Neutrophil (primary cell): ENCODE data around the gene CATSPER3.

Source experiments
- H3K27ac ChIP-seq: fragments of 200-600 bp; sonication (generic); 2 replicates; pipeline ENCODE4 v1.5.1; 2016; ENCODE audit warnings: mild to moderate bottlenecking, moderate library complexity
- H3K27me3 ChIP-seq: fragments of 200-600 bp; sonication (generic); 2 replicates; pipeline ENCODE4 v1.6.0; 2016; ENCODE audit warnings: mild to moderate bottlenecking
- H3K36me3 ChIP-seq: fragments of 200-600 bp; sonication (generic); 2 replicates; pipeline ENCODE4 v1.5.1; 2017
- H3K4me1 ChIP-seq, 2 experiments: fragments of 200-600 bp in 1 of 2; sonication (generic) in 1 of 2; 1 replicate in 1 of 2; 2 replicates in 1 of 2; pipeline versions ENCODE4 v1.5.1 to v1.6.1; 2013 to 2016; ENCODE audit warnings: low read depth in 1 of 2, low read length in 1 of 2, mild to moderate bottlenecking in 1 of 2, moderate library complexity in 1 of 2; ENCODE audit not compliant: control insufficient read depth in 1 of 2, insufficient read depth in 1 of 2
- H3K4me3 ChIP-seq, 2 experiments: fragments of 200-600 bp in 1 of 2; sonication (generic) in 1 of 2; 1 replicate in 1 of 2; 2 replicates in 1 of 2; pipeline ENCODE4 v1.5.1; 2013 to 2016; ENCODE audit warnings: low read depth in 1 of 2, low read length in 1 of 2, mild to moderate bottlenecking in 1 of 2, moderate library complexity in 1 of 2
- H3K9me3 ChIP-seq: fragments of 200-600 bp; sonication (generic); 2 replicates; pipeline ENCODE4 v1.5.1; 2016
- CTCF ChIP-seq: fragments of 200-600 bp; sonication (generic); IDR thresholded peaks from 2 replicates; pipeline ENCODE4 v1.5.1; 2016; ENCODE audit warnings: antibody characterized with exemption

The CATSPER3 gene

GRCh38 chr5:135047347-135047695 is 79.6 kb downstream of the CATSPER3 start:
- Histone ChIP-seq H3K9me3 (no peaks in the 10 kb centered on the region), H3K27me3 (peaks cover 100% of the 10 kb centered on the region), H3K36me3 (no peaks in the 10 kb centered on the region), H3K4me3 (no peak overlapping the region), H3K27ac (no peak overlapping the region), H3K4me1 (peaks cover 0 to 4% of the 10 kb centered on the region in 2 experiments)
- TF ChIP-seq CTCF, result no peak

- no peak overlapping the region for H3K27ac ChIP-seq
- H3K4me1 ChIP-seq, result peaks cover under 1 to 8% of the 10 kb centered on the region in 2 experiments
- H3K4me3 ChIP-seq, result no peak overlapping the region
- peaks cover 100% of the 10 kb centered on the region for H3K27me3 ChIP-seq
- no peaks in the 10 kb centered on the region for H3K9me3 ChIP-seq
- no peaks in the 10 kb centered on the region for H3K36me3 ChIP-seq
- TF ChIP-seq CTCF, result no peak
Observed at GRCh38 chr5:135048286-135048685, 80.6 kb downstream of the CATSPER3 start.

- Histone ChIP-seq H3K36me3 (no peaks in the 10 kb centered on the region), H3K27me3 (peaks cover 100% of the 10 kb centered on the region), H3K9me3 (no peaks in the 10 kb centered on the region), H3K4me3 (no peak overlapping the region), H3K4me1 (peaks cover 3 to 9% of the 10 kb centered on the region in 2 experiments), H3K27ac (no peak overlapping the region)
- no peak for TF ChIP-seq CTCF
Observed at GRCh38 chr5:135048930-135049329, 81.2 kb downstream of the CATSPER3 start.

GRCh38 chr5:135050244-135050767 is 82.6 kb downstream of the CATSPER3 start:
- Histone ChIP-seq H3K27ac (no peak overlapping the region), H3K4me1 (peaks cover 3 to 9% of the 10 kb centered on the region in 2 experiments), H3K4me3 (no peak overlapping the region), H3K27me3 (peaks cover 100% of the 10 kb centered on the region), H3K9me3 (no peaks in the 10 kb centered on the region), H3K36me3 (no peaks in the 10 kb centered on the region)
- TF ChIP-seq CTCF, result no peak

GRCh38 chr5:135051399-135051798 is 83.7 kb downstream of the CATSPER3 start:
- Histone ChIP-seq H3K4me1 (peaks cover 3 to 9% of the 10 kb centered on the region in 2 experiments), H3K9me3 (no peaks in the 10 kb centered on the region), H3K27me3 (peaks cover 100% of the 10 kb centered on the region), H3K4me3 (no peak overlapping the region), H3K27ac (no peak overlapping the region), H3K36me3 (no peaks in the 10 kb centered on the region)
- no peak for TF ChIP-seq CTCF

- Histone ChIP-seq H3K36me3 (no peaks in the 10 kb centered on the region), H3K4me1 (peaks cover 3 to 9% of the 10 kb centered on the region in 2 experiments), H3K4me3 (no peak overlapping the region), H3K9me3 (no peaks in the 10 kb centered on the region), H3K27me3 (peaks cover 100% of the 10 kb centered on the region), H3K27ac (no peak overlapping the region)
- TF ChIP-seq CTCF, result no peak
Observed at GRCh38 chr5:135051872-135052271, 84.2 kb downstream of the CATSPER3 start.
